DOHH2 (cell line): Measurements from ENCODE around the gene CHAMP1.

Source experiments
- H3F3A ChIP-seq: fragments of 200-600 bp; sonication (generic), shearing (Covaris generic); 2 replicates; pipeline ENCODE4 v1.6.0; 2016; ENCODE audit warnings: antibody characterized with exemption, mild to moderate bottlenecking; ENCODE audit not compliant: control insufficient read depth, insufficient read depth
- H3K27ac ChIP-seq: fragments of 200-600 bp; sonication (generic); 2 replicates; pipeline ENCODE4 v1.5.1; 2014; ENCODE audit warnings: low read depth, mild to moderate bottlenecking, low read length, moderate library complexity
- H3K27me3 ChIP-seq: fragments of 200-600 bp; sonication (generic); 2 replicates; pipeline ENCODE4 v1.6.1; 2014; ENCODE audit warnings: mild to moderate bottlenecking, low read length, mixed read lengths; ENCODE audit not compliant: control insufficient read depth
- H3K36me3 ChIP-seq: fragments of 200-600 bp; sonication (generic); 2 replicates; pipeline ENCODE4 v1.6.1; 2014; ENCODE audit warnings: mild to moderate bottlenecking, low read length, moderate library complexity, mixed read lengths; ENCODE audit not compliant: control insufficient read depth
- H3K4me1 ChIP-seq: fragments of 200-600 bp; sonication (generic); 2 replicates; pipeline ENCODE4 v1.6.1; 2014; ENCODE audit warnings: mild to moderate bottlenecking, low read length, mixed read lengths; ENCODE audit not compliant: control insufficient read depth
- H3K4me2 ChIP-seq: fragments of 200-600 bp; sonication (generic); 2 replicates; pipeline ENCODE4 v1.6.0; 2014; ENCODE audit warnings: mild to moderate bottlenecking, low read length, moderate library complexity
- H3K4me3 ChIP-seq: fragments of 200-600 bp; sonication (generic); 2 replicates; pipeline ENCODE4 v1.5.1; 2014; ENCODE audit warnings: mild to moderate bottlenecking, low read length, mixed read lengths
- H3K79me2 ChIP-seq: fragments of 200-600 bp; sonication (generic); 2 replicates; pipeline ENCODE4 v1.6.1; 2014; ENCODE audit warnings: mild to moderate bottlenecking, low read length, mixed read lengths; ENCODE audit not compliant: control insufficient read depth
- H3K9me2 ChIP-seq: fragments of 200-600 bp; sonication (generic); replicated peaks from 2 replicates; pipeline ENCODE4 v1.6.1; 2014; ENCODE audit warnings: mild to moderate bottlenecking, low read length, mixed read lengths; ENCODE audit not compliant: control insufficient read depth
- H3K9me3 ChIP-seq: fragments of 200-600 bp; sonication (generic); 2 replicates; pipeline ENCODE4 v1.6.1; 2014; ENCODE audit warnings: antibody characterized with exemption, low read length, mixed read lengths; ENCODE audit not compliant: control insufficient read depth, insufficient read depth
- H4K20me1 ChIP-seq: fragments of 200-600 bp; sonication (generic); 2 replicates; pipeline ENCODE4 v1.6.0; 2014; ENCODE audit warnings: low read depth, mild to moderate bottlenecking, antibody characterized with exemption, low read length, moderate library complexity; ENCODE audit not compliant: control insufficient read depth, insufficient read depth
- CTCF ChIP-seq: fragments of 200-600 bp; sonication (generic); IDR thresholded peaks from one replicate; pipeline ENCODE4 v1.5.1; 2014; ENCODE audit warnings: antibody characterized with exemption, mild to moderate bottlenecking, low read depth, low read length; ENCODE audit not compliant: poor library complexity, severe bottlenecking
- EZH2phosphoT487 ChIP-seq: fragments of 200-600 bp; sonication (generic); IDR thresholded peaks from 2 replicates; pipeline ENCODE4 v1.6.1; 2017; ENCODE audit warnings: borderline replicate concordance, mild to moderate bottlenecking, antibody characterized with exemption, low read length, moderate library complexity, mixed read lengths

The CHAMP1 gene

GRCh38 chr13:114284680-114285079 is 29.6 kb upstream of the CHAMP1 start:
- Histone ChIP-seq H4K20me1 (no peaks in the 10 kb centered on the region), H3K9me3 (no peaks in the 10 kb centered on the region), H3F3A (peaks cover 15% of the 10 kb centered on the region), H3K9me2 (no peaks in the 10 kb centered on the region), H3K36me3 (peaks cover 68% of the 10 kb centered on the region), H3K4me2 (no peak overlapping the region), H3K4me1 (peaks cover 21% of the 10 kb centered on the region), H3K4me3 (no peak overlapping the region), H3K27me3 (no peaks in the 10 kb centered on the region), H3K27ac (no peak overlapping the region), H3K79me2 (peaks cover 70% of the 10 kb centered on the region)
- no peak for TF ChIP-seq EZH2phosphoT487
- TF ChIP-seq CTCF: no peak

- peaks cover 15% of the 10 kb centered on the region for H3K4me1 ChIP-seq
- H3K27me3 ChIP-seq: no peaks in the 10 kb centered on the region
- no peaks in the 10 kb centered on the region for H3K9me2 ChIP-seq
- no peaks in the 10 kb centered on the region for H3K9me3 ChIP-seq
- TF ChIP-seq EZH2phosphoT487 (no peak), CTCF (no peak)
- H3K4me3 ChIP-seq: no peak overlapping the region
- peaks cover 9% of the 10 kb centered on the region for H3F3A ChIP-seq
- no peaks in the 10 kb centered on the region for H4K20me1 ChIP-seq
- no peak overlapping the region; the same call in 1 of the 2 replicates for H3K4me2 ChIP-seq
- H3K27ac ChIP-seq: no peak overlapping the region
- H3K79me2 ChIP-seq: peaks cover 76% of the 10 kb centered on the region
- peaks cover 70% of the 10 kb centered on the region for H3K36me3 ChIP-seq
Measured at GRCh38 chr13:114285166-114285808, 29.0 kb upstream of the CHAMP1 start.

GRCh38 chr13:114286808-114287207 is 27.5 kb upstream of the CHAMP1 start:
- Histone ChIP-seq H3K4me3 (no peak overlapping the region), H3K36me3 (peaks cover 78% of the 10 kb centered on the region), H4K20me1 (no peaks in the 10 kb centered on the region), H3K9me3 (no peaks in the 10 kb centered on the region), H3K27ac (no peak overlapping the region), H3K79me2 (peaks cover 82% of the 10 kb centered on the region), H3K27me3 (no peaks in the 10 kb centered on the region), H3F3A (no peaks in the 10 kb centered on the region; the same call in 1 of the 2 replicates), H3K4me1 (peaks cover 8% of the 10 kb centered on the region; the same call in 1 of the 2 replicates), H3K9me2 (no peaks in the 10 kb centered on the region), H3K4me2 (no peak overlapping the region)
- TF ChIP-seq EZH2phosphoT487: no peak
- TF ChIP-seq CTCF: no peak
